Ishikawa (cell line): Measurements from ENCODE around the gene TAAR1.

Source experiments
- CEBPB ChIP-seq: IDR thresholded peaks from 2 replicates; pipeline ENCODE4 v1.6.1; 2012
- CREB1 ChIP-seq: IDR thresholded peaks from 2 replicates; pipeline ENCODE4 v1.6.1; 2012; ENCODE audit warnings: low read depth
- EGR1 ChIP-seq: IDR thresholded peaks from 2 replicates; pipeline ENCODE4 v1.6.1; 2012
- EP300 ChIP-seq: IDR thresholded peaks from 2 replicates; pipeline ENCODE4 v1.6.1; 2012; ENCODE audit warnings: borderline replicate concordance
- FOXM1 ChIP-seq: IDR thresholded peaks from 2 replicates; pipeline ENCODE4 v1.6.1; 2012; ENCODE audit warnings: low read depth, borderline replicate concordance
- MAX ChIP-seq: IDR thresholded peaks from 2 replicates; pipeline ENCODE4 v1.6.1; 2012
- NFIC ChIP-seq: IDR thresholded peaks from 2 replicates; pipeline ENCODE4 v1.6.1; 2012
- RAD21 ChIP-seq: IDR thresholded peaks from 2 replicates; pipeline ENCODE4 v1.6.1; 2012; ENCODE audit warnings: low read depth
- TAF1 ChIP-seq: IDR thresholded peaks from 2 replicates; pipeline ENCODE4 v1.6.1; 2012; ENCODE audit warnings: low read depth, mild to moderate bottlenecking
- TCF12 ChIP-seq: IDR thresholded peaks from 2 replicates; pipeline ENCODE4 v1.6.1; 2012; ENCODE audit warnings: low read depth
- TEAD4 ChIP-seq: IDR thresholded peaks from 2 replicates; pipeline ENCODE4 v1.6.1; 2012
- USF1 ChIP-seq: IDR thresholded peaks from 2 replicates; pipeline ENCODE4 v1.6.1; 2012
- YY1 ChIP-seq: IDR thresholded peaks from 2 replicates; pipeline ENCODE4 v1.6.1; 2012; ENCODE audit warnings: low read depth
- ZBTB7A ChIP-seq: IDR thresholded peaks from 2 replicates; pipeline ENCODE4 v1.6.1; 2012; ENCODE audit warnings: low read depth
- TF ChIP-seq, protein P1 (sequence below): IDR thresholded peaks from 2 replicates; pipeline ENCODE4 v1.6.1; 2012; ENCODE audit warnings: low read depth, mild to moderate bottlenecking

TAAR1 gene

DNA sequence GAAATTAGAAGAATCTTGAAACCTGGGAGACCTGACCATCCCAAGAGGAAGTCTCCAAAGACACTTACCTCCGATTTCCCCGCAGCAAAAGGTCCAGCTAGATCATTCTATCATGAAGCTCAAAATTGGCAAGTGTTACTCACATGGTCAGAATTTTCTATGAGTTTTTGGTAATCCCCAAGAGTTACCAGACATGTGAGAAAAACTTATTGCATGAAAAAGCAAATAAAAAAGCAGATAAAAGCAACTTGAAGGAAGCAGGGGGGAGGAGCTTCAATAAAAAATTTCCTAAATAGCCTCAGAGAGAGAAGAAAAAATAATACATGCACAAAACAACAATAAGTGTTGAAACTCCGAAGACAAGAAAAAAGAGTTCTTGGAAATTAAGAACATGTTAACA is 27.5 kb upstream of the TAAR1 start:
- TF ChIP-seq EGR1 = no peak
- no peak for TF ChIP-seq TCF12
- TF ChIP-seq, protein P1, sequence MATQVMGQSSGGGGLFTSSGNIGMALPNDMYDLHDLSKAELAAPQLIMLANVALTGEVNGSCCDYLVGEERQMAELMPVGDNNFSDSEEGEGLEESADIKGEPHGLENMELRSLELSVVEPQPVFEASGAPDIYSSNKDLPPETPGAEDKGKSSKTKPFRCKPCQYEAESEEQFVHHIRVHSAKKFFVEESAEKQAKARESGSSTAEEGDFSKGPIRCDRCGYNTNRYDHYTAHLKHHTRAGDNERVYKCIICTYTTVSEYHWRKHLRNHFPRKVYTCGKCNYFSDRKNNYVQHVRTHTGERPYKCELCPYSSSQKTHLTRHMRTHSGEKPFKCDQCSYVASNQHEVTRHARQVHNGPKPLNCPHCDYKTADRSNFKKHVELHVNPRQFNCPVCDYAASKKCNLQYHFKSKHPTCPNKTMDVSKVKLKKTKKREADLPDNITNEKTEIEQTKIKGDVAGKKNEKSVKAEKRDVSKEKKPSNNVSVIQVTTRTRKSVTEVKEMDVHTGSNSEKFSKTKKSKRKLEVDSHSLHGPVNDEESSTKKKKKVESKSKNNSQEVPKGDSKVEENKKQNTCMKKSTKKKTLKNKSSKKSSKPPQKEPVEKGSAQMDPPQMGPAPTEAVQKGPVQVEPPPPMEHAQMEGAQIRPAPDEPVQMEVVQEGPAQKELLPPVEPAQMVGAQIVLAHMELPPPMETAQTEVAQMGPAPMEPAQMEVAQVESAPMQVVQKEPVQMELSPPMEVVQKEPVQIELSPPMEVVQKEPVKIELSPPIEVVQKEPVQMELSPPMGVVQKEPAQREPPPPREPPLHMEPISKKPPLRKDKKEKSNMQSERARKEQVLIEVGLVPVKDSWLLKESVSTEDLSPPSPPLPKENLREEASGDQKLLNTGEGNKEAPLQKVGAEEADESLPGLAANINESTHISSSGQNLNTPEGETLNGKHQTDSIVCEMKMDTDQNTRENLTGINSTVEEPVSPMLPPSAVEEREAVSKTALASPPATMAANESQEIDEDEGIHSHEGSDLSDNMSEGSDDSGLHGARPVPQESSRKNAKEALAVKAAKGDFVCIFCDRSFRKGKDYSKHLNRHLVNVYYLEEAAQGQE = no peak
- no peak for TF ChIP-seq MAX
- no peak for TF ChIP-seq FOXM1

DNA sequence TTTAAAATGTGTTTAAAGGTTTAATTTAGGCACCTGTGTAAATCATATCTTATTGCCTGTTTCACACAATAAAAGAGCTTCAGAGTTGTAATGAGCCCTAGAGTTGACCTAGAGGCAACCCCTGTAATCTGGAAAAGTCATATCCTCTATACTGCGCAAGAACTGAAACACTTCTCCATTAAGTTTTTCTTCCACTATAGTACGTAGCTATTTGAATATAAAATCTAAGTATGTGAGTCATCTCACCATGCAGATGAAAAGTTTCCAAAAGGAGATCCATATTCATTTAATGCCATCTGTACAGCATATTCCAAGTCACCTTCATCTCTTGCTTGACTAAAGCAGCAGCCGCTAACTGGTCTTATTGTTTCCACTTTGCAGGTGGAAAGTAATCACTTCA is 26.0 kb upstream of the TAAR1 start:
- TF ChIP-seq CEBPB = no peak
- no peak for TF ChIP-seq EP300
- no peak for TF ChIP-seq NFIC
- TF ChIP-seq TCF12 = no peak
- TF ChIP-seq RAD21 = no peak
- no peak for TF ChIP-seq USF1
- no peak for TF ChIP-seq EGR1
- TF ChIP-seq CREB1 = no peak
- no peak for TF ChIP-seq YY1
- no peak for TF ChIP-seq FOXM1
- TF ChIP-seq MAX = no peak
- no peak for TF ChIP-seq TEAD4
- no peak for TF ChIP-seq ZBTB7A
- TF ChIP-seq, protein P1 = no peak
- no peak for TF ChIP-seq TAF1

GRCh38 chr6:132684272-132684671 is 25.3 kb upstream of the TAAR1 start:
- TF ChIP-seq YY1 (no peak), USF1 (no peak), EP300 (no peak), TCF12 (no peak), CREB1 (no peak), FOXM1 (no peak), MAX (no peak), ZBTB7A (no peak)
- TF ChIP-seq, protein P1 = no peak

DNA sequence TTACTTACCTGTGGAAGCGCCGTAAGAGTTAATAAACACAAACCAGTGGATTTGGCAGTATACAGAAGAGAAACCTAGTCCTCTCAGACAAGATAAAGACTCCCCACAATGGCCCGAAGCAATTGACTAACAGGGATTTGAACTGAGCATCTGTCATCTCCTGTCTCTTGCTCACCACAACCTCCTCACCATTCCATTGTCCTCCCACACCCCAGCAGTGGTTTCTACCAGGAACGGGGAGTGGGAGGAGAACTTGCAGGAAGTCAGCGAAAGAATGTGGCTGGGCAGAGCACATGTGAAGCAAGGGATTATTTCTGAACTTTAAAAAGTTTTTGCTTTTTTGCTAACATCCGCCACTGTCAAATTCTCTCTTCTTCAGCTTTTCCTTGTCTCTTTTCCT is 24.6 kb upstream of the TAAR1 start:
- no peak for TF ChIP-seq TAF1
- no peak for TF ChIP-seq USF1
- no peak for TF ChIP-seq TCF12
- TF ChIP-seq RAD21 = no peak
- no peak for TF ChIP-seq ZBTB7A
- TF ChIP-seq CREB1 = no peak
- TF ChIP-seq MAX = no peak
- no peak for TF ChIP-seq FOXM1
- no peak for TF ChIP-seq YY1
- no peak for TF ChIP-seq EGR1
- no peak for TF ChIP-seq CEBPB
- TF ChIP-seq, protein P1 = no peak
- no peak for TF ChIP-seq TEAD4
- TF ChIP-seq EP300 = no peak
- no peak for TF ChIP-seq NFIC
